H9 (cell line): ENCODE data around the gene DTNBP1. TPM values are rescaled to one million over a fixed set of nuclear protein-coding genes. Genes with fewer than 3 reads are reported as not detected.
A peak's percentile ranks its signal among the peaks of the same experiment; 100 is the strongest.

Experiments
- DNase-seq: peaks from one replicate; pipeline ENCODE4 v3.0.0-alpha.2; 2017
- H2AFZ ChIP-seq: one replicate; pipeline ENCODE4 v1.6.1; 2013; ENCODE audit warnings: mild to moderate bottlenecking, low read length, control low read depth, moderate library complexity
- H2AK5ac ChIP-seq: 2 replicates; pipeline ENCODE4 v1.6.1; 2013; ENCODE audit warnings: low read length, control low read depth, mixed read lengths; ENCODE audit not compliant: insufficient read length
- H2BK120ac ChIP-seq: one replicate; pipeline ENCODE4 v1.6.1; 2013; ENCODE audit warnings: low read depth, mild to moderate bottlenecking, low read length, control low read depth, inconsistent platforms; ENCODE audit not compliant: poor library complexity, severe bottlenecking
- H2BK12ac ChIP-seq: 2 replicates; pipeline ENCODE4 v1.6.1; 2013; ENCODE audit warnings: low read length, control low read depth, mixed read lengths, low read depth; ENCODE audit not compliant: insufficient read length
- H2BK15ac ChIP-seq: 2 replicates; pipeline ENCODE4 v1.6.1; 2013; ENCODE audit warnings: low read depth, low read length, control low read depth
- H2BK20ac ChIP-seq: one replicate; pipeline ENCODE4 v1.6.1; 2013; ENCODE audit warnings: low read depth, mild to moderate bottlenecking, low read length, control low read depth, inconsistent platforms; ENCODE audit not compliant: poor library complexity, severe bottlenecking
- H2BK5ac ChIP-seq: 2 replicates; pipeline ENCODE4 v1.6.1; 2013; ENCODE audit warnings: low read length, control low read depth, mixed read lengths; ENCODE audit not compliant: insufficient read length
- H3K14ac ChIP-seq: 2 replicates; pipeline ENCODE4 v1.6.1; 2013; ENCODE audit warnings: low read length, control low read depth; ENCODE audit not compliant: insufficient read depth
- H3K18ac ChIP-seq: 2 replicates; pipeline ENCODE4 v1.6.1; 2013; ENCODE audit warnings: low read depth, mild to moderate bottlenecking, mixed read lengths, low read length, control low read depth; ENCODE audit not compliant: insufficient read length
- H3K23ac ChIP-seq: 2 replicates; pipeline ENCODE4 v1.6.1; 2013; ENCODE audit warnings: low read length, control low read depth, mixed read lengths, low read depth; ENCODE audit not compliant: insufficient read length
- H3K23me2 ChIP-seq: 2 replicates; pipeline ENCODE4 v1.6.1; 2013; ENCODE audit warnings: low read depth, mild to moderate bottlenecking, mixed read lengths, low read length, control low read depth; ENCODE audit not compliant: insufficient read length, poor library complexity, severe bottlenecking
- H3K27ac ChIP-seq: 2 replicates; pipeline ENCODE4 v1.5.1; 2013; ENCODE audit warnings: low read length, control low read depth, mixed read lengths, low read depth; ENCODE audit not compliant: insufficient read length
- H3K27me3 ChIP-seq: 2 replicates; pipeline ENCODE4 v1.6.1; 2013; ENCODE audit warnings: low read length, control low read depth, inconsistent platforms; ENCODE audit not compliant: insufficient read depth
- H3K4ac ChIP-seq: 2 replicates; pipeline ENCODE4 v1.6.1; 2013; ENCODE audit warnings: low read depth, mild to moderate bottlenecking, control low read depth, inconsistent platforms, low read length, moderate library complexity
- H3K4me1 ChIP-seq: 2 replicates; pipeline ENCODE4 v1.6.1; 2013; ENCODE audit warnings: low read length, control low read depth, inconsistent platforms; ENCODE audit not compliant: insufficient read depth
- H3K4me2 ChIP-seq: 2 replicates; pipeline ENCODE4 v1.6.1; 2013; ENCODE audit warnings: low read length, control low read depth, mixed read lengths; ENCODE audit not compliant: insufficient read length, insufficient read depth
- H3K56ac ChIP-seq: 2 replicates; pipeline ENCODE4 v1.6.1; 2013; ENCODE audit warnings: low read depth, mild to moderate bottlenecking, mixed read lengths, low read length, control low read depth; ENCODE audit not compliant: insufficient read length
- H3K79me1 ChIP-seq: 2 replicates; pipeline ENCODE4 v1.6.1; 2013; ENCODE audit warnings: low read depth, mild to moderate bottlenecking, moderate library complexity, low read length, control low read depth, inconsistent platforms; ENCODE audit not compliant: insufficient read depth, poor library complexity, severe bottlenecking
- H3K79me2 ChIP-seq: 2 replicates; pipeline ENCODE4 v1.6.1; 2013; ENCODE audit warnings: low read length, control low read depth, inconsistent platforms; ENCODE audit not compliant: insufficient read depth
- H3K9ac ChIP-seq: 2 replicates; pipeline ENCODE4 v1.6.1; 2013; ENCODE audit warnings: low read length, control low read depth, mixed read lengths; ENCODE audit not compliant: insufficient read length; ENCODE audit errors: extremely low read depth
- H3K9me3 ChIP-seq: one replicate; pipeline ENCODE4 v1.6.1; 2013; ENCODE audit warnings: low read depth, low read length, inconsistent platforms; ENCODE audit not compliant: control insufficient read depth
- H3T11ph ChIP-seq: one replicate; pipeline ENCODE4 v1.6.1; 2013; ENCODE audit warnings: mild to moderate bottlenecking, low read length, control low read depth, inconsistent platforms
- H4K20me1 ChIP-seq: one replicate; pipeline ENCODE4 v1.6.1; 2013; ENCODE audit not compliant: control insufficient read depth, insufficient read length, insufficient read depth
- H4K5ac ChIP-seq: 2 replicates; pipeline ENCODE4 v1.6.1; 2013; ENCODE audit warnings: low read depth, mild to moderate bottlenecking, mixed read lengths, low read length, control low read depth; ENCODE audit not compliant: insufficient read length
- H4K8ac ChIP-seq: replicated peaks from 2 replicates; pipeline ENCODE4 v1.6.1; 2013; ENCODE audit warnings: low read length, control low read depth, mixed read lengths, low read depth; ENCODE audit not compliant: insufficient read length
- H4K91ac ChIP-seq: 2 replicates; pipeline ENCODE4 v1.6.1; 2013; ENCODE audit warnings: low read depth, mild to moderate bottlenecking, moderate library complexity, mixed read lengths, low read length, control low read depth; ENCODE audit not compliant: insufficient read length
- H3K27ac Mint-ChIP-seq, 3 experiments: 2 replicates in 2 of 3; 3 replicates in 1 of 3; pipeline ENCODE4 v1.8.0; 2020 to 2021; ENCODE audit warnings: mixed read lengths in 3 of 3, mild to moderate bottlenecking in 1 of 3, moderate library complexity in 1 of 3
- H3K27me3 Mint-ChIP-seq: 2 replicates; pipeline ENCODE4 v1.8.0; 2021; ENCODE audit warnings: low read depth, mild to moderate bottlenecking, moderate library complexity, mixed read lengths
- H3K36me3 Mint-ChIP-seq, 3 experiments: 2 replicates in 2 of 3; 3 replicates in 1 of 3; pipeline ENCODE4 v1.8.0; 2020 to 2021; ENCODE audit warnings: low read depth in 3 of 3, mixed read lengths in 3 of 3; ENCODE audit not compliant: insufficient read depth in 1 of 3
- H3K4me1 Mint-ChIP-seq, 2 experiments: 2 replicates each; pipeline ENCODE4 v1.8.0; 2020; ENCODE audit warnings: mixed read lengths in 2 of 2
- H3K4me3 Mint-ChIP-seq, 2 experiments: 2 replicates in 1 of 2; 3 replicates in 1 of 2; pipeline ENCODE4 v1.8.0; 2020 to 2021; ENCODE audit warnings: mild to moderate bottlenecking in 2 of 2, mixed read lengths in 2 of 2, moderate library complexity in 1 of 2
- H3K9me3 Mint-ChIP-seq, 2 experiments: 2 replicates in 1 of 2; 3 replicates in 1 of 2; pipeline ENCODE4 v1.8.0; 2020; ENCODE audit warnings: mild to moderate bottlenecking in 2 of 2, mixed read lengths in 2 of 2, moderate library complexity in 1 of 2
- WGBS: extraction: QIAGEN DNeasy Blood & Tissue Kit; methylation state at CpG from one replicate; pipeline ENCODE4 v1.1.7; 2013; ENCODE audit warnings: missing lambda C conversion rate, low lambda C conversion rate, mixed read lengths; ENCODE audit not compliant: insufficient read length; ENCODE audit errors: extremely low coverage; 5-methylcytosine and 5-hydroxymethylcytosine counted together
- total RNA-seq: library from RNA; stranded (reverse); gene quantifications from 2 replicates; pipeline ENCODE4 v1.2.1, GENCODE V29; 2021
- TF ChIP-seq, protein P1 (sequence below): fragments of 200-600 bp; sonication (generic); conservative IDR thresholded peaks from 3 replicates; pipeline ENCODE4 v1.8.0; 2021; ENCODE audit warnings: antibody characterized with exemption, mild to moderate bottlenecking

Gene DTNBP1
- total RNA-seq, 1 experiment from 2014 or later, result 12.9 TPM

DNA sequence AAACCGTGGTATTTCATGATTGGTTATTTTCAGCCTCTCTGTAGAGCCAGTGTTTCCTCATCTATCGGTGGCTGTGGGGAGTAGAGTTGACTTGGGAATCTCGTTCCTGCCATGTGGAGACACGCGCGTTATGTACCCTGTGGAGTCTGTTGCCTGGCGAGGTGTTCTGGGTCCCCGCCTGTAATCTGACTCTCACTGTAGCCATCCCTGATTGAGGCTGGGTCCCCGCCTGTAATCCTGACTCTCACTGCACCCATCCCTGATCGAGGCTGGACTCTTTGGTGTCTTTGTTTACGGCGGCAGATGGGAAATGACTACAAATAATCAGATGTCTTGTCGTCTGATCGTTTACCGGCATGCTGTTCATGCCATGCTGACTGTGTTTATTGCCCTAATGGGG lies 153.9 kb downstream of the DTNBP1 start:
- DNase-seq, result no peak
- H3K14ac ChIP-seq, result no peak overlapping the region
- H2BK5ac ChIP-seq, result no peak overlapping the region
- no peak overlapping the region for H3K9ac ChIP-seq
- no peak overlapping the region for H3K27ac ChIP-seq
- peaks cover 6% of the 10 kb centered on the region for H3K79me1 ChIP-seq
- H2BK12ac ChIP-seq, result no peak overlapping the region
- H3T11ph ChIP-seq, result no peak overlapping the region
- H3K27ac Mint-ChIP-seq, result peak overlapping the region in 2 of 3 experiments; percentile 79 to 88; a peak in 3 of 7 replicates
- H4K91ac ChIP-seq, result no peak overlapping the region
- H3K4ac ChIP-seq, result no peak overlapping the region
- no peak overlapping the region for H3K4me3 Mint-ChIP-seq
- no CpG with 5 or more reads among the region's 15 CpGs for WGBS
- H3K23me2 ChIP-seq, result no peaks in the 10 kb centered on the region
- H3K56ac ChIP-seq, result no peak overlapping the region
- no peak overlapping the region for H4K8ac ChIP-seq
- no peak overlapping the region for H3K23ac ChIP-seq
- no peak overlapping the region for H2BK15ac ChIP-seq
- no peak overlapping the region for H4K5ac ChIP-seq
- H3K79me2 ChIP-seq, result peaks cover 10% of the 10 kb centered on the region; the same call in 1 of the 2 replicates
- no peak overlapping the region for H3K18ac ChIP-seq
- peaks cover 78 to 96% (median 94%) of the 10 kb centered on the region in 3 experiments for H3K36me3 Mint-ChIP-seq
- H2BK20ac ChIP-seq, result no peak overlapping the region
- H2AK5ac ChIP-seq, result no peak overlapping the region
- no peaks in the 10 kb centered on the region for H4K20me1 ChIP-seq
- no peak overlapping the region for H2BK120ac ChIP-seq
- peaks cover 31% of the 10 kb centered on the region in 2 experiments for H3K4me1 Mint-ChIP-seq
- no peaks in the 10 kb centered on the region for H3K9me3 ChIP-seq
- no peak overlapping the region for H3K4me2 ChIP-seq
- TF ChIP-seq, protein P1, sequence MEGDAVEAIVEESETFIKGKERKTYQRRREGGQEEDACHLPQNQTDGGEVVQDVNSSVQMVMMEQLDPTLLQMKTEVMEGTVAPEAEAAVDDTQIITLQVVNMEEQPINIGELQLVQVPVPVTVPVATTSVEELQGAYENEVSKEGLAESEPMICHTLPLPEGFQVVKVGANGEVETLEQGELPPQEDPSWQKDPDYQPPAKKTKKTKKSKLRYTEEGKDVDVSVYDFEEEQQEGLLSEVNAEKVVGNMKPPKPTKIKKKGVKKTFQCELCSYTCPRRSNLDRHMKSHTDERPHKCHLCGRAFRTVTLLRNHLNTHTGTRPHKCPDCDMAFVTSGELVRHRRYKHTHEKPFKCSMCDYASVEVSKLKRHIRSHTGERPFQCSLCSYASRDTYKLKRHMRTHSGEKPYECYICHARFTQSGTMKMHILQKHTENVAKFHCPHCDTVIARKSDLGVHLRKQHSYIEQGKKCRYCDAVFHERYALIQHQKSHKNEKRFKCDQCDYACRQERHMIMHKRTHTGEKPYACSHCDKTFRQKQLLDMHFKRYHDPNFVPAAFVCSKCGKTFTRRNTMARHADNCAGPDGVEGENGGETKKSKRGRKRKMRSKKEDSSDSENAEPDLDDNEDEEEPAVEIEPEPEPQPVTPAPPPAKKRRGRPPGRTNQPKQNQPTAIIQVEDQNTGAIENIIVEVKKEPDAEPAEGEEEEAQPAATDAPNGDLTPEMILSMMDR, result no peak
- no peak overlapping the region for H2AFZ ChIP-seq
- no peaks in the 10 kb centered on the region for H3K9me3 Mint-ChIP-seq
- peaks cover 1% of the 10 kb centered on the region; the same call in 1 of the 2 replicates for H3K27me3 Mint-ChIP-seq
- H3K27me3 ChIP-seq, result no peaks in the 10 kb centered on the region
- H3K4me1 ChIP-seq, result no peaks in the 10 kb centered on the region; the same call in 1 of the 2 replicates
